Left kidney (tissue), 2 donors: ENCODE results near the gene RAD51D. TPM values are rescaled to one million over a fixed set of nuclear protein-coding genes. Genes with fewer than 3 reads are reported as not detected.
"Not testable (repeated sequence)": the region's sequence is repeated elsewhere in the genome, so short reads cannot be mapped to it uniquely, and the experiment has no call there.

Experiments used
- DNase-seq: peaks from one replicate; pipeline ENCODE4 v3.0.0-alpha.2; 2013
- polyA plus RNA-seq: library from polyadenylated mRNA; unstranded; fragments of 120-200 nt; gene quantifications from one replicate; pipeline ENCODE4 v1.2.1, GENCODE V29; 2013; ENCODE audit not compliant: insufficient read length

The RAD51D gene
- polyA plus RNA-seq, 1 donor, result 14.3 TPM

GRCh38 chr17:35094902-35095301 is 24.8 kb downstream of the RAD51D start:
- DNase-seq, result no peak

DNA sequence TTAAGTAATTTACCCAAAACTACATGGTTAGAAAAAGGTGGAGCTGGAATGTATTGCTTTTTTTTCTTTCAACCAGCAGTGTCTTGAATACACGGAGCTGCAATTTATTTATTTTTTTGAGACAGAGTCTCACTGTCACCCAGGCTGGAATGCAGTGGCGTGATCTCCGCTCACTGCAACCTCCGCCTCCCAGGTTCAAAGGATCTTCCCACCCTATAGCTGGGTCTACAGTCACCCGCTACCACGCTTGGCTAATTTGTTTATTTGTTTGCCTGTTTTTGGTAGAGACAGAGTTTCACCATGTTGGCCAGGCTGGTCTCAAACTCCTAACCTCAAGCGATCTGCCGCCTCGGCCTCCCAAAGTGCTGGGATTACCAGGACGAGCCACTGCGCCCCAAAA is 29.0 kb downstream of the RAD51D start:
- not testable (repeated sequence) for DNase-seq

DNA sequence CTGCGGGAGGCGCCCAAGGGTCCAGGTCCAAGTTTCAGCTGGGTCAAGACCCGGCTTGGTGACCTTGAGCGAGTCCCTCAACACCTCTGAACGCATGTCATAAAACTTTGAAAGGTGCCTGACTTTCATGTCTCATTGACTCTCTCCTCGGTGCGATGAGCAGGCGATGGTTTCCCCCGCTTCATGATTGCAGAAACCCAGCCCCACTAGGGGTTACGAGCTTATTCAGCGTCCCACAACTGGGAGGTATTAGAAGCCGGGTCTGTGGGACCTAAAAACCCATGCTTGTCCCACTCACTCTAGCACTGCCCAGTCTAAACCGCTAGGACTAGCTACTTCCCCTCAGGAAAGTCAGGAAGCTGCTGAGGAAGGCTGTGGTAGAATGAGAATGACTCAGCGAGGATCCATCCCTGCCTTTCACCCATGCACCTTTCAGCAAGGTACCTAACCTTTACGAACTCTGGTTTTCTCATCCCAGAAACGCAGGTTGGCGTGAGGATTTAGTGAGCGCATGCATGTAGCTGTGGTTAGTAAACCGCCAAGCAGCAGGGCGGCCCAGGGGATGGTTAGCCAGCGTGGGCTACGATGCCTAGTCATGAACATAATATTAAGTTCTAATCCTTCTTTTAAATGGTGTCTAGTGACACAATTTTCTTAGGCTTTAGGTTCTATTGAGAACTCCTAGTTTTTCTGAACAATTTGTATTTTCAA is 29.9 kb downstream of the RAD51D start:
- no peak for DNase-seq

DNA sequence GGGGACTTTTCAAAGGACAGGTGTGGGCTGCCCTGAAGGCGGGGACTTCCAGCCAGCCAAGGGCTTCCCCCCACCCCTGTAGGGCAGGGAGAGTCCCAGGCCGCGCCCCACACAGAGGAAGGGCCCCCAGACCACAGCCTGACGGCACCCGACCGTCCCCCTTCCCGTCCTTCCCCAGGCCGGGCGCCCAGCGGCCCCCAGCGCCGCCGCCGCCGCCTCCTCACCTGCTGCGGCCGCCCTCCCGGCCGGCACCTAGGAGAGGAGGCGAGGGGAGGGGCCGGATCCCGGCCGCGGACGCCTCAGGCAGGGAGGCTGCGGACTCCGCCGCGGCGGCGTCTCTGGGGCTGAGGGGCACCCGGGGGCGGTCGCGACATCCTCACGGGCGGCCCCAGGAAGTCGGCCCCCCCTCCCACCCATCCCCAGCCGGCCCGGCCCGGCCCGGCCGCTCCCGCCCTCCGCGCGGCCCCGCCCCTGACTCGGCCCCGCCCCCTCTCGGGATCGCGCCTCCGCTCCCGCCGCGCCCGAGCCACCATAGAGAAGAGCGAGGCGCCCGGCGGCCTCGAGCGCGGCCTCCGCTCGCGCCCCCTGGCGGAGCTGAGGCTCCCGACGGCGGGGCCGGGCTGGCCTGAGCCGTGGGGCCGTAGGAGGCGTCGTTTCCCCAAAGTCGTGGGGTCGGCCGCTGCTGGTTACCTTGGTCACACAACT is 30.6 kb downstream of the RAD51D start:
- peak; percentile 87 for DNase-seq

DNA sequence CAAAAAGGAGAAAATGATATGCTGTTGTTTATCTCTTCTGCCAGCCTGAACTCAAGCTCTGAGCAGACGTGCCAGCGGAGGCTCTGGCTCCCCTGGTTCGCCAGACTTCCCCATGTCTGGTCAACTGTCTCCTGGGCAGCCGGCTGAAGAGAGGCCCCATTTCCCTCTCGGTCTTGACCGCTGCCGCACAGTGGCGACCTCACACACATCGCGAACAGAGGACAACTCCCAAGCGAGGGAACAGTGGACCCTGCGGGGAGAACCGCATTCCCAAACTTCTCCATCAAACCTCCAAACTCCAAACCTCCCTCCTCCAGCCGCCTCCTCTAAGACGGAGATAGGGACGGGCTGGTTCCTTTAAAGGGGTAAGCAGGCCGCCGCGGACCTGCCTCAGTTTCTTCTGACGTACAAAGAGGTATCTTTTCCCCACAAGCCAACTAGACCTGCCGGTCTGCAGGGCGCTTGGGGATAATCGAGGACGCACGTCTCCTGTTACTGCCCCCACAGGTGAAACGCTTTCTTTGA is 31.2 kb downstream of the RAD51D start:
- DNase-seq, result peak; percentile 50

GRCh38 chr17:35087731-35088355 is 31.8 kb downstream of the RAD51D start:
- no peak for DNase-seq

- no peak for DNase-seq
Measured at GRCh38 chr17:35086931-35087573, 32.6 kb downstream of the RAD51D start.

DNA sequence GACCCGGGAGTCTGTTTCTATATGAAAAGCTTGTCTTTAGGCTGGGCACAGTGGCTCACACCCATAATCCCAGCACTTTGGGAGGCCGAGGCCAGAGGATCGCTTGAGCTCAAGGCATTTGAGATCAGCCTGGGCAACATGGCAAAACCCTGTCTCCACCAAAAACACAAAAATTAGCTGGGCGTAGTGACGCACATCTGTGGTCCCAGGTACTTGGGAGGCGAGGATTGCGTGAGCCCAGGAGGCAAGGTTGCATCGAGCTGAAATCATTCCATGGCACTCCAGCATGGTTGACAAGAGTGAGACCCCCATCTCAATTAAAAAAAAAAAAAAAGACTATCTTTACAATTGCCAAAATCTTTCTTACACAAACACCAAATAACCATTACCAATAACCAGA is 33.5 kb downstream of the RAD51D start:
- no peak for DNase-seq

DNA sequence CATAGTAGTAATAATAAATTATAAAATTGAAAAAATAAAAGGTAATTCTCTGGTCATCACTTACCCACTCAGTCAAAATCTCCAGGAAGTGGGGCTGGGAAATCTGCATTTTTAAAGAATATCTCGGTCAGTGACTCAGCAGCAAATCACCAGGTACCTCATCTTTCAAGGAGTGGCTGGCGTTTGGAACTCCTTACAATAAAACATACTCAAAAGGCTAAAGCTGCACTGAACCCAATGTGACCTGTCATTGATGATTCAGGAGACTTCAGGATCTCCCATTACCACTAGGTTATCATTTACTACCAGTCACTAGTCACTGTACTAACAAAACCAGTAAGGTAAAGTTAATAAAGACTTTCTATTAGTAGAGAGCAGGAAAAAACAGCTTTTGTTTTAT is 34.7 kb downstream of the RAD51D start:
- no peak for DNase-seq

GRCh38 chr17:35083071-35083470 is 36.6 kb downstream of the RAD51D start:
- no peak for DNase-seq

GRCh38 chr17:35082073-35082657 is 37.5 kb downstream of the RAD51D start:
- no peak for DNase-seq

DNA sequence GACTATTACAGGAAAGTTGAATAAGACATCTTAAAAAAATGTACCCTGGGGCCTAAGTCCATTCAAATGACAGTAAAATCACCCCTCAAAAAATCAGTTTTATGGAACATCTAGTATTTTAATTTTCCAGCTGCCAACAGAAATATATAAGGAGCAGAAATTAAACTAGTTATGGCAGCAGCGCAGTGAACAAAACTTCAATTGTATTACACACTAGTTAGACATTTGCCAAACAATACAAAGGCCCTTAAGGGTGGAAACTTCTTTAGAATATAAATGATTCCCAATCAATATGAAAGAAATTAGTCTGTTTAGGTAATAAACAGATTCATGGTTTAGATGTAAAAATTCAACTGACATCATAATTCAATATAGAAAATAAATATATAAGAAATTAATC is 38.0 kb downstream of the RAD51D start:
- no peak for DNase-seq

- DNase-seq, result no peak
Measured at GRCh38 chr17:35080536-35080935, 39.1 kb downstream of the RAD51D start.

DNA sequence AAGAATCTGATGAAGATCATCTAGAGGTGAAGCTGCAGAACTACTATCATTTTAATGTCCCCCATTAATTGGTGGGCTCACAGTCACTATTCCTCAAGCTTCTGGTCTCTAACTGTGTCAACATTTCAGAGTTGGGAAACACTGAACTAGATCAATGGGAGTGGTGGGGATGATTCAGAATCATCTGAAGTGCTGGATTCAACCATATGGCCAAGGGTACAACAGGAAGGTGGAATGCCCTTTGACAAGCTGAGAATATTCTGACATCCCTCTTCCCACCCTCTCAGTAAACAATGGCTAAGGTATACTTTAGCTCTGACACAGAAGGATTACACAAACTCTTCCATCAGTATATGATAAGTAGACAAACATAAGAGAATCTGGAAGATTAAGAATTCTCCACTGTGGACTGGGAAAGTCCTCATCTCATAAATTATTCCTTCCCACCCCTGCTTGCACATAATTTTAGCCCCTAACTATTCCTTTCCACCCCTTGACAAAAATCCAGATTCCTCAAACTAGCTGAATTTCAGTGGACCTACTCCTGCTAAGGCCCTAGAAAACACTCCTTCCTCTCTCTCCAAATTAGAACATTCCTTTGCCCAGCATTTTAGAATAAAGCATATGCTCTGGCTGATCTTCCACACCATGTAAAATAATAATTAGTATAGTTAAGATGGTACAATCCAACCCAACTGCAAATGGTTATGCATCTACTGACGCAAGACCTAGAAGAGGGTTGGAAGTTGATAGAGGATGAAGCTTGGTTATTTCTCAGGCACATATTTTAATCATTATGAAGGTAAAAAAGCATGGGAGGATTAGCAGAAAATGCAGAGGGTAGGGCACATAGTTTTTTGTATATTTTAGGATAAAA is 39.9 kb downstream of the RAD51D start:
- DNase-seq, result no peak

- DNase-seq, result no peak
Measured at GRCh38 chr17:35076874-35077273, 42.8 kb downstream of the RAD51D start.

DNA sequence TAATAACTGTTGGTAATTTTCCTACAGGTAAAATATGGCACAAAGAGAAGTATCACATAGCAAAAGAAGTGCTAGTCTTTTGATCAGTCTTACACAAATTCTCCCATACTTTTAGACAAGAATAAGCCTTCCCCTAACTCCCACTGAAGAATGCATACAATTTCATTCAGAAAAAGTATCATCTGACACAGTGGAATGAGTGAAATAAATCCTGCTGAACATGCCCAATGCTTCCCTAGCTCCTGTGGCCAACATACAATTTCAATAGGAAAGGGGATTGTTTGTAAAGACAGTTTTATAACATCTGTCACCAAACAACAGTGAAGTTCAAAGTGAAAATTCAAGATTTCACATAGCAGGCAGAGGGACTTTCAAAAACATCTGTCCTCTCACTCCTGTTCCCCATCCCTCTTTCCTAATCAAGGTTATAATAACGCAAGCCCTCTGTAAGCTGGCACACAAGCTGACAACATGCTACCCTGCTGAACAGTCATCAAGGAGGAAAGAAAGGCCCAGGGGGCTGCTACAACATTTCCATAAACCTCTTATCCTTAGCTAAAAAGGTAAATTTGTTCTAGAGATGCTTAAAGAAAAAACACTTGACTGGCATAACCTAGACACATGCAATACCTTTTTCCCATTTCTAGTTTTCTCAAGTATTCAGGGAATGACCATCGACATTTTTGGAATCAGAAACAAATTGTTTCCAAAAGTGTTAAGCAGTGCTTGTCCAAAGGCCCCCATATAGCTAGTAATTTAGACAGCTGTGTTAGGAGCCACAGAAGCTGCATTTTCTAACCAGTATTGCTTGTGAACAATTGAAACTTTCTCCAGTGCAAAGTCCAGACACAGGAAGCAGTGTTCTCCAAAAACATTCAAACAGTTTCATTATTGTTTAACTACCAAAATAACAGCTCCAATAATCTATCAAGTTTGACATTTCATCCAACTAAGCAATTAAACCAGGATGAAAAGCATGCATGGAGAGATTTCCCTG is 44.7 kb downstream of the RAD51D start:
- no peak for DNase-seq

DNA sequence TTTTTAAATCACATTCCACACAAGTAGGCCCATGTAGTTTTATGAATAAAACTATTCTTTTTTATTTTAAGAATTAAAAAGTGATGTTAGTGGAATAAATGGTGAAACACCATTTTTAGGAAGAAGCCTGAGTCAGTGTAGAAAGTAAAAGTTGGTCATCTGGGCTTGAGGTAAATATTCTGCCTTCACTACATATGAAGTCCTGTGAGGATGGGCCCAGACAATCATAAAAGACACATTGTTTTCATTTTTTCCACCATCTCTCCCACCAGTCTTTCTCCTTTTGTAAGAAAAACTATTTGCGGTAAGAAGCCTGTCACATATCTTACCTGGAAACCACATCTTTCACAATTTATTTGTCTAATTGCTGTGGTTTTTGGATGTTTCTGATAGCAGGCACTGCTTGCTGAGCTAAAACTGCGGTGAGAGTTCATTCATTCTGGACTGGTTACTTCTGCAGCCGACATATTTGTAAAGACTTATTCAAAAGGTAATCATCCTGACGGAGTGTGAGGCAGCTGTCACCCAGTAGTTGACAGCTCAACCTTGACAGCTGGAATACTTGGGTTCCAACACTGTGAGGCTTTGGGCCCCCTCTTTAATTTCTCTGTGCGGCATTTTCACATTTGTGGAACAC is 45.6 kb downstream of the RAD51D start:
- no peak for DNase-seq

DNA sequence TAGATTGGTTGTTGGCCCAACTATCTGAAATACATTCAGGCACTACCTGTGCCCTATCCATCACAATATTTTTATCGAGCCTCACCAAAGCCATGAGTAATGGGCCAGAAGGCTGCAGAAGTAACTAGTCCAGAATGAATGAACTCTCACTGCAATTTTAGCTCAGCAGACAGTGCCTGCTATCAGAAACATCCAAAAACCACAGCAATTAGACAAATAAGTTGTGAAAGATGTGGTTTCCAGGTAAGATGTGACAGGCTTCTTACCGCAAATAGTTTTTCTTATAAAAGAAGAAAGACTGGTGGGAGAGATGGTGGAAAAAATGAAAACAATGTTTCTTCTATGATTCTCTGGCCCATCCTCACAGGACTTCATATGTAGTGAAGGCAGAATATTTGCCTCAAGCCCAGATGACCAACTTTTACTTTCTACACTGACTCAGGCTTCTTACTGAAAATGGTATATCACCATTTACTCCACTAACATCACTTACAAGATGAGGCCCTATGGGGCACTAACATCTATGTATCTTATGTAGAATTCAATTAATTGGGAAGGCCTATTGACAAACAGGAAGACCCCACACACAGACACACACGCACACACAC is 46.4 kb downstream of the RAD51D start:
- DNase-seq, result no peak

GRCh38 chr17:35069311-35069710 is 50.3 kb downstream of the RAD51D start:
- no peak for DNase-seq
